Neural progenitor cell (in vitro differentiated cells): ENCODE results near the gene SIRPB1. TPM values are rescaled to one million over a fixed set of nuclear protein-coding genes. Genes with fewer than 3 reads are reported as not detected.

ENCODE experiments used
- DNase-seq: peaks from one replicate; pipeline ENCODE4 v3.0.0-alpha.2; 2016; ENCODE audit warnings: low spot score
- H2AFZ ChIP-seq: fragments of 200-600 bp; sonication (generic); replicated peaks from 2 replicates; pipeline ENCODE4 v1.6.1; 2016; ENCODE audit warnings: antibody characterized with exemption
- H3F3A ChIP-seq: fragments of 200-600 bp; sonication (generic); 2 replicates; pipeline ENCODE4 v1.6.1; 2016; ENCODE audit warnings: antibody characterized with exemption, low read depth
- H3K27ac ChIP-seq: fragments of 200-600 bp; sonication (generic); 2 replicates; pipeline ENCODE4 v1.5.1; 2016; ENCODE audit warnings: mild to moderate bottlenecking
- H3K27me3 ChIP-seq: fragments of 200-600 bp; sonication (generic); 2 replicates; pipeline ENCODE4 v1.6.1; 2016; ENCODE audit warnings: mild to moderate bottlenecking, moderate library complexity
- H3K36me3 ChIP-seq: fragments of 200-600 bp; sonication (generic); 2 replicates; pipeline ENCODE4 v1.5.1; 2016
- H3K4me1 ChIP-seq: fragments of 200-600 bp; sonication (generic); 2 replicates; pipeline ENCODE4 v1.6.1; 2016; ENCODE audit warnings: mixed run types
- H3K4me2 ChIP-seq: fragments of 200-600 bp; sonication (generic); 2 replicates; pipeline ENCODE4 v1.6.1; 2016
- H3K4me3 ChIP-seq: fragments of 200-600 bp; sonication (generic); 2 replicates; pipeline ENCODE4 v1.5.1; 2016
- H3K79me2 ChIP-seq: fragments of 200-600 bp; sonication (generic); 2 replicates; pipeline ENCODE4 v1.6.1; 2016; ENCODE audit warnings: low read depth
- H3K9ac ChIP-seq: fragments of 200-600 bp; sonication (generic); 2 replicates; pipeline ENCODE4 v1.6.1; 2016
- H3K9me3 ChIP-seq: fragments of 200-600 bp; sonication (generic); 2 replicates; pipeline ENCODE4 v1.5.1; 2016; ENCODE audit warnings: low read depth
- H4K20me1 ChIP-seq: fragments of 200-600 bp; sonication (generic); 2 replicates; pipeline ENCODE4 v1.6.1; 2016; ENCODE audit warnings: low read depth
- H3K27ac Mint-ChIP-seq: 3 replicates; pipeline ENCODE4 v1.8.0; 2021; ENCODE audit warnings: mixed read lengths
- H3K27me3 Mint-ChIP-seq: 2 replicates; pipeline ENCODE4 v1.8.0; 2022; ENCODE audit warnings: low read depth, mild to moderate bottlenecking, inconsistent platforms, moderate library complexity, mixed read lengths; ENCODE audit not compliant: insufficient read depth
- H3K36me3 Mint-ChIP-seq: 3 replicates; pipeline ENCODE4 v1.8.0; 2021; ENCODE audit warnings: mixed read lengths
- H3K4me1 Mint-ChIP-seq: 3 replicates; pipeline ENCODE4 v1.8.0; 2021; ENCODE audit warnings: mixed read lengths
- H3K4me3 Mint-ChIP-seq: 3 replicates; pipeline ENCODE4 v1.8.0; 2021; ENCODE audit warnings: mild to moderate bottlenecking, moderate library complexity, mixed read lengths
- H3K9me3 Mint-ChIP-seq: 3 replicates; pipeline ENCODE4 v1.8.0; 2020; ENCODE audit warnings: mixed read lengths
- EZH2 ChIP-seq: fragments of 200-600 bp; sonication (generic); IDR thresholded peaks from 2 replicates; pipeline ENCODE4 v1.6.1; 2017; ENCODE audit warnings: antibody characterized with exemption, mild to moderate bottlenecking, moderate library complexity
- EZH2phosphoT487 ChIP-seq: fragments of 200-600 bp; sonication (generic); IDR thresholded peaks from 2 replicates; pipeline ENCODE4 v1.6.1; 2017; ENCODE audit warnings: antibody characterized with exemption
- total RNA-seq: library from RNA; depleted of rRNA; stranded (reverse); fragments of >200 nt; gene quantifications from 2 replicates; pipeline ENCODE4 v1.2.3, GENCODE V29; 2015; ENCODE audit warnings: low replicate concordance
- TF ChIP-seq, protein P1 (sequence below): fragments of 200-600 bp; sonication (generic); IDR thresholded peaks from 2 replicates; pipeline ENCODE4 v1.5.1; 2017; ENCODE audit warnings: antibody characterized with exemption, mild to moderate bottlenecking

The SIRPB1 gene
- total RNA-seq, 1 donor from 2014 or later = not detected

DNA sequence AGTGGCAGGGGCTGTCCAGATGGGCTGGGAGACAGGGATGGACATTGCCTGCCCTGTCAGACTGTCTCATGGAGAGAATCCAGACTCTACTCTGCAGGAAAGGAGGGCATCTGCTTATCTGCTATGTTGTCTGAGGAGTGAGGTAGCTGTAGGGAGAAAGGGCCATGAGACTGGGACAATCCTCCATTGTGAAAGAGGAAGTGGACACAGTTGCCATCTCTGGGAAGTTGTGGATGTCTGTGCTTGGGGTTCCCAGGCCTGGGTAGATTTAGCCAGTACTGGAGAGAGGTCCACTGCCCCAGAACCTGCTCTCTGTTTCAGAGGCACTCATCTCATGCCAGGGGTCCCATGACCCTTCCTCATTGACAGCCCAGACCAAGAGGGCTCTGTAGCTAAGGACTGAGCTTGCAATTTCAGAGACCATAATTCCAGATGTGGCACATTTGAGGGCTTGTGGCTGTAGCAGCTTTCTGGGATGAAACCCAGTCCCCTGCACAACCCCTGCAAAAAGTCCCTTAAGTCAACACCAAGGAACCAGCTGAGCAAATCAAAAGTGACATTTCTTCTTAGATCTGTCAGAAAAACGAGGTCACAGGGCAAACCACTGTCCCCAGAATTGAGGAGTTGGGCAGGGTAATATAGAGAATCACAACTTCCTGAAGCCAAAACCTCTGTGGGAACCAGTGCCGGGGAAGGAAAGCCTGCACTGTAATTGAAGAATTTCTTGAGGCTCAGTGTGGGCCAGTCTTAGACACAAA lies 41.9 kb upstream of the SIRPB1 start:
- no peaks in the 10 kb centered on the region for H3F3A ChIP-seq
- no peak overlapping the region for H3K9ac ChIP-seq
- no peak overlapping the region for H3K27ac ChIP-seq
- Mint-ChIP-seq H3K36me3 (no peaks in the 10 kb centered on the region), H3K4me3 (no peak overlapping the region), H3K4me1 (peaks cover 2% of the 10 kb centered on the region), H3K27me3 (no peaks in the 10 kb centered on the region), H3K9me3 (no peaks in the 10 kb centered on the region), H3K27ac (no peak overlapping the region)
- H3K9me3 ChIP-seq = no peaks in the 10 kb centered on the region
- H3K4me1 ChIP-seq = no peaks in the 10 kb centered on the region
- peaks cover 56% of the 10 kb centered on the region for H3K27me3 ChIP-seq
- no peaks in the 10 kb centered on the region for H4K20me1 ChIP-seq
- no peak overlapping the region for H2AFZ ChIP-seq
- DNase-seq = no peak
- no peaks in the 10 kb centered on the region for H3K79me2 ChIP-seq
- TF ChIP-seq, protein P1, sequence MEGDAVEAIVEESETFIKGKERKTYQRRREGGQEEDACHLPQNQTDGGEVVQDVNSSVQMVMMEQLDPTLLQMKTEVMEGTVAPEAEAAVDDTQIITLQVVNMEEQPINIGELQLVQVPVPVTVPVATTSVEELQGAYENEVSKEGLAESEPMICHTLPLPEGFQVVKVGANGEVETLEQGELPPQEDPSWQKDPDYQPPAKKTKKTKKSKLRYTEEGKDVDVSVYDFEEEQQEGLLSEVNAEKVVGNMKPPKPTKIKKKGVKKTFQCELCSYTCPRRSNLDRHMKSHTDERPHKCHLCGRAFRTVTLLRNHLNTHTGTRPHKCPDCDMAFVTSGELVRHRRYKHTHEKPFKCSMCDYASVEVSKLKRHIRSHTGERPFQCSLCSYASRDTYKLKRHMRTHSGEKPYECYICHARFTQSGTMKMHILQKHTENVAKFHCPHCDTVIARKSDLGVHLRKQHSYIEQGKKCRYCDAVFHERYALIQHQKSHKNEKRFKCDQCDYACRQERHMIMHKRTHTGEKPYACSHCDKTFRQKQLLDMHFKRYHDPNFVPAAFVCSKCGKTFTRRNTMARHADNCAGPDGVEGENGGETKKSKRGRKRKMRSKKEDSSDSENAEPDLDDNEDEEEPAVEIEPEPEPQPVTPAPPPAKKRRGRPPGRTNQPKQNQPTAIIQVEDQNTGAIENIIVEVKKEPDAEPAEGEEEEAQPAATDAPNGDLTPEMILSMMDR = no peak
- no peak for TF ChIP-seq EZH2phosphoT487
- TF ChIP-seq EZH2 = no peak
- H3K36me3 ChIP-seq = no peaks in the 10 kb centered on the region
- no peak overlapping the region for H3K4me2 ChIP-seq
- H3K4me3 ChIP-seq = no peak overlapping the region

DNA sequence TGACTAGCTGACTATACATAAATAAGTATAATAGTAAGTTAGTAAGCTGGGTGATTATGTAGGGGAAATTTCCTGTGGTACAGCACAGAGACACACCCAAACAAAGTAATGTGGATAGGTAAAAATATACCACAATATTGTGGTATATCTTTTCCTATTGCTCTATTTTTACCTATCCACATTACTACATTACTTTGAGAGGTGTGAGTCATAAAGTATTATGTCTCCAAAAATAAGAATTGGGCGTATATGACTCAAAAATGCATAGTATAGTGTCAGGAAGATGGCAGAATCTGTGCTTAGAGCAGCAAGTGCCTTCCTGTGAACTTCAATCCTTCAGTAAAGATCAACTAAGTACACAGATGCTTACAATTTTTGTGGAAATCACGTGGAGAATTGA lies 40.4 kb upstream of the SIRPB1 start:
- Mint-ChIP-seq H3K4me1 (peaks cover 2% of the 10 kb centered on the region), H3K4me3 (no peak overlapping the region), H3K27me3 (no peaks in the 10 kb centered on the region), H3K36me3 (no peaks in the 10 kb centered on the region), H3K9me3 (no peaks in the 10 kb centered on the region), H3K27ac (no peak overlapping the region)
- Histone ChIP-seq H3K27me3 (peaks cover 56% of the 10 kb centered on the region), H3K4me1 (no peaks in the 10 kb centered on the region), H3K79me2 (no peaks in the 10 kb centered on the region), H4K20me1 (no peaks in the 10 kb centered on the region), H3K9ac (no peak overlapping the region), H3K36me3 (no peaks in the 10 kb centered on the region), H3F3A (no peaks in the 10 kb centered on the region), H3K4me2 (no peak overlapping the region), H3K27ac (no peak overlapping the region), H3K9me3 (no peaks in the 10 kb centered on the region), H3K4me3 (no peak overlapping the region), H2AFZ (no peak overlapping the region)
- DNase-seq = no peak
- no peak for TF ChIP-seq EZH2phosphoT487
- TF ChIP-seq EZH2 = no peak
- TF ChIP-seq, protein P1 = no peak

DNA sequence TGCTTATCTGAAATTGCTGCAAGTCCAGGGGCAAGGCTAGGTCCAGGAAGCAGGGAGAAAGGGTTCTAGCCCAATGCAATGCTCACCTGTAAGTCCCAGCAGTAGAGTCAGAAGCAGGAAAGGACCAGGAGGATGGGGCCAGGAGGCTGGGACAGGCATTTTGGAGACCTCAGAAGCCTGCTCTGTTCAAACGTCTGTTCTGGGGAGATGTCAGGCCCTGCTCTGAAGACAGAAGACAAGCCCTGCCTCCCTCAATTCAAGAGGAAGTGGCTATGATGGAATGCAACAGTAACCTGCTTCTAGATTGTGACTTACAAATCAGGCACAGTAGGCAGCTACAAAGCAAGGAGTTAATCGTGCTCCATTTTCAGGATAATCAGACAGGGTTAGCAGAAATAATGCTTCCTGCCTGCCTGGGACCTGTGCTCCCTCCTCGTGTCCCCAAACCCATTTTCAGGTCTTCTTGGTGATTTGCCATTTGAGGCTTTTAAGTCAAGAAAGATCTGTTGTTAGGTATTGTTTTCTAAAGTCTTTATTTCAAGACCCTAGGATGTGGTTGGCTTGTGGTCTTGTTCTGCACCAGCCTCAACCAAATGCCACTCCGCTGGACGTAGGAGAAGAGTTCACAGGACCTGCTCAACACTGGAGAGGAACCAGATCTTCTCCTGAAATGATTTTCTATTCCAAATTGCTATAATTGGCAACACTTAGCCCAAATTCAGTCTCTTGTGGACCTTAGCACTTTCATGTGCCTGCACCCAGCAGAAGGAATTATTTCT lies 37.9 kb upstream of the SIRPB1 start, which contains the start of gene SIRPG:
TSS of gene SIRPG (minus strand) at position 224 of the 779 bp plus-strand sequence. CDS start at position 159, 65 bp downstream.
- Histone ChIP-seq H3K4me2 (no peak within 1 kb of the TSS), H4K20me1 (no peaks in the 10 kb centered on the region), H3K9me3 (no peaks in the 10 kb centered on the region), H2AFZ (no peak within 1 kb of the TSS), H3K4me3 (no peak within 1 kb of the TSS), H3K9ac (no peak within 1 kb of the TSS), H3K27ac (no peak within 1 kb of the TSS), H3K4me1 (no peaks in the 10 kb centered on the region), H3F3A (no peaks in the 10 kb centered on the region), H3K79me2 (no peaks in the 10 kb centered on the region), H3K36me3 (no peaks in the 10 kb centered on the region), H3K27me3 (peaks cover 55% of the 10 kb centered on the region)
- Mint-ChIP-seq H3K4me3 (no peak within 1 kb of the TSS), H3K27ac (no peak within 1 kb of the TSS), H3K4me1 (no peaks in the 10 kb centered on the region), H3K27me3 (peaks cover 2% of the 10 kb centered on the region), H3K9me3 (no peaks in the 10 kb centered on the region), H3K36me3 (no peaks in the 10 kb centered on the region)
- DNase-seq = no peak
- TF ChIP-seq, protein P1 = no peak
- TF ChIP-seq EZH2phosphoT487 (no peak), EZH2 (no peak)
